COR-L47 (cell line): ENCODE measurements around the gene PUSL1.

Experiments used
- DNase-seq: peaks from one replicate; lab custom pipeline; 2025; lab: John Stamatoyannopoulos, UW

The PUSL1 gene

DNA sequence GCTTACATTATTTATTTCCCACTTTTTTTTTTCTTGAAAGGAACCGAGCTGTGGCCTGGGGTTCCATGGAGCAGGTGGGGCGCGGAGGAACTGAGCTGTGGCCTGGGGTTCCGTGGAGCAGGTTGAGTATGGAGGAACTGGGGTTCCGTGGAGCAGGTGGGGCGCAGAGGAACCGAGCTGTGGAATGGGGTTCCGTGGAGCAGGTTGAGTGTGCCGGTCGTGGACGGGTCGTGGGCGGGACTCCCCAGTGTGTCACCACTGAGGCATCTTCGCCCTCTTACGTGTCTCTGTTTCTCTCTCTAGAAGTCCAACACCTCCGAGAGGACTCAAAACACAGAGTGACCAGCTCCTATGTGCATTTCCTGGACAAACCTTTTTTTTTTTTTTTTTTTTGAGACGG, 29.4 kb upstream of the PUSL1 start:
- DNase-seq, result no peak

- no peak for DNase-seq
Measured at GRCh38 chr1:1280782-1281481, 27.5 kb upstream of the PUSL1 start.

DNA sequence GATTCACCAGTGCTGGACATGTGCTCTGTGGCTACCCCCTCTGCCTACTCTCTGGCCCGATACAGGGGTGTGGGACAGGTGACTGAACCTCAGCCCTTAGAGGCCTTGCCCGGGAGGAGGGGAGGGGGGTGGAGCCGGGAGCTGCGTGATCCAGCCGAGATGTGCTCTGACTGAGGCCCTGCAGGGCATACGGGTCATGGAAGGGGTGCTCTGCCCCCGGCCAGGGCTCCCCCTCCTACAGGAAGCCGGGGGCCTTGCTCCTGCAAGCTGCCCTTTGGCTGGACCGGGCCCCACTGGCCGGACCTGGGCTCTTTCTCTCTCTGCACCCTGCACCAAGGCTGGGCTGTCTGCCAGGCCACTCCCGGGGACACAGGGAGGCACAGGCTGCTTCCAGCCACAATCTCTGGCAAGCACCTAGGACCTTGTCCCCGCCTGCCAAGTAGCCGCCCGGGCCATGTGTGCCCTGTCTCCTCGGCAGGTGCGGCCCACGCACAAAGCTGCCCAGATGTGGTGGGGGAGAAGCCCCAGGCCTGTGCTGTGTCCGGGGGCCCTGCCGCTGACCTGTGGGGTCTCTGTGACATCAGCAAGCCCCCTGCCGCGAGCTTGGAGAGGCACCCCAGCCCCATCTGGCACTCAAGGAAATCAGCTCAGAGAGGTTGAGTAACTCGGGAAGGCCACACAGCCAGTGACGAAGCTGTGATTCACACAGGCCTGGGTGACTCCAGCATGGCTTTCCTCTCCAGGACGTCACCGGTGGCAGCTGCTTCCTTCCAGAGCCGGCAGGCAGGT, 26.7 kb upstream of the PUSL1 start:
- no peak for DNase-seq

DNA sequence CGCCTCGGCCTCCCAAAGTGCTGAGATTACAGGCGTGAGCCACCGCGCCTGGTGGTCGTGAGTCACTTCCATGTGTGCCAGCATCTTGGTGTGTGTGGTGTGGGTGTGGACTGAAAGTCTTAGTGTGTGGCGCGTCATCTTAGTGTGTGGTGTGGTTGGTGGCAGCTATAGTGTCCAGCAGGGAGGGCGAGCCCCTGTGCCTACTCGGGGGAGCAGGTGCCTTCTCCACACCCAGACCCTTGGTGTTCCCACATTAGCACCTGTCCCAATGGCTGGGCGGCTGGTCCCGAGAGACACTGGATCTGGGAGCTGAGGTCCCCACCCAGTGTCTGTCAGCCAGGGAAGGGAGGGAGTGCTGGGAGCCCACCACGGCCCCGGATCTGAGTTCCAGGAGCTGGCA, 25.4 kb upstream of the PUSL1 start:
- no peak for DNase-seq

DNA sequence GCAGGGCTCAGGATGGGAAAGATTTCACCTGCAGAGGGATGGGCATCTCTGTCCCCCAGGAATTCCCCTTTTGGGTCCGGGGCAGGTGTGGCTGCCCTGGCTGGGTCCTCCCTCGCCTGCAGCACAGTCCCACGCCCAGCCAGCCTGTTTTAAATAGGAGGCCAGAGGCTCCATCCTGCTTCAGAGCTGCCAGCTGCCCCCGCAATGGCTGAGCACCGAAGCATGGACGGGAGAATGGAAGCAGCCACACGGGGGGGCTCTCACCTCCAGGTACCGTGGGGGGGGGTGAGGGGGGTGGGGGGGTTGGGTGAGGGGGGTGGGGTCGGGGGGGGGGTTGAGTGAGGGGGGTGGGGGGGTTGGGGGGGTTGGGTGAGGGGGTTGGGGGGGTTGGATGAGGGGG, 24.6 kb upstream of the PUSL1 start:
- no peak for DNase-seq

- no peak for DNase-seq
Measured at GRCh38 chr1:1284221-1285101, 23.9 kb upstream of the PUSL1 start.

GRCh38 chr1:1285102-1285571, 23.3 kb upstream of the PUSL1 start:
- no peak for DNase-seq

DNA sequence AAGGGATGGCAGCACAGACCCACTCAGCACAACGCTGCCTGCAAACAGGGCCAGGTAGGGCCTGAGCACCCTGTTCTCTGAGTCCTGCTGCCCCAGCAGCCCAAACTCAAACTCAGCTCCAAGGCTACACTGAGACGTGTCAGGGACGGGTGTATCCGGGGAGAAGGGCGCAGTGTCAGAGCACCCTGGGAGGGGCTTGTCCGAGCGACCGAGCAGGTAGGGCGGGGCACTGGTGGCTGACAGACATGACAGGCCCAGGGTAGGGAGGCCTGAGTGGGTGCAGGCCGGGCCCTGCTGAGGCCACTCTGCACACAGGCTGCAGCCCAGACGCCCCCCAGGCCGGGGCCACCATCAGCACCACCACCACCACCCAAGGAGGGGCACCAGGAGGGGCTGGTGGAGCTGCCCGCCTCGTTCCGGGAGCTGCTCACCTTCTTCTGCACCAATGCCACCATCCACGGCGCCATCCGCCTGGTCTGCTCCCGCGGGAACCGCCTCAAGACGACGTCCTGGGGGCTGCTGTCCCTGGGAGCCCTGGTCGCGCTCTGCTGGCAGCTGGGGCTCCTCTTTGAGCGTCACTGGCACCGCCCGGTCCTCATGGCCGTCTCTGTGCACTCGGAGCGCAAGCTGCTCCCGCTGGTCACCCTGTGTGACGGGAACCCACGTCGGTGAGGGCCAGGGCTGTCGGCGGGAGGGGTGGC, 22.6 kb upstream of the PUSL1 start:
- no peak for DNase-seq

DNA sequence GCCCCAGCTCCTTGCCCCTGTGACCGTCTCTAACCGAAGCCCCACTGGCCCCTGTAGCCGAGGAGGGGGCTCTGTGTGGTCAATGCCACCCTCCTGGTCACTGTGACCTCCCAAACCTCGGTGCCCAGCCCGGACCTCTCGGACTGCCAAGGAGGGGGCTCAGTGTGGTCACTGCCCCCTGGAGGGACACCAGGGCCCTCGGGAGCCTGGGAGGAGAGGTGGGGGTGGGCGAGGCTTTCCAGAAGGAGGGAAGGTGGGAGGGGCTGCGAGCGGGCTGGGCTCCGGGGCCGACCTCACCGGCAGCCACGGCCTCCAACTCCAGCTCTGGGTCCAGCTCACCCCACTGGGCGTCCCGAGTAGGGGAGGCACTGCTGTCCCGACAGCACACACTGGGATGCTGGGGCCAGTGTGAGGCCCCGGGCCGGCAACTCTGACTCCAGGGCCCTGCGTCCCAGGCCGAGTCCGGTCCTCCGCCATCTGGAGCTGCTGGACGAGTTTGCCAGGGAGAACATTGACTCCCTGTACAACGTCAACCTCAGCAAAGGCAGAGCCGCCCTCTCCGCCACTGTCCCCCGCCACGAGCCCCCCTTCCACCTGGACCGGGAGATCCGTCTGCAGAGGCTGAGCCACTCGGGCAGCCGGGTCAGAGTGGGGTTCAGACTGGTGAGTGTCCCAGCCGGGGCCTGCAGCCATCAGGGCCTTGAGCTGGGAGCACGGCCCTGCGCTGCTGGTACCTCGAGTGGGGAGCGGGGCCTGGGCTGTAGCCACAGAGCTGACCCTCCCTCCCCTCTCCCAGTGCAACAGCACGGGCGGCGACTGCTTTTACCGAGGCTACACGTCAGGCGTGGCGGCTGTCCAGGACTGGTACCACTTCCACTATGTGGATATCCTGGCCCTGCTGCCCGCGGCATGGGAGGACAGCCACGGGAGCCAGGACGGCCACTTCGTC, 21.8 kb upstream of the PUSL1 start:
- DNase-seq, result no peak

GRCh38 chr1:1287288-1288110, 20.9 kb upstream of the PUSL1 start:
- DNase-seq, result peak; percentile 44

DNA sequence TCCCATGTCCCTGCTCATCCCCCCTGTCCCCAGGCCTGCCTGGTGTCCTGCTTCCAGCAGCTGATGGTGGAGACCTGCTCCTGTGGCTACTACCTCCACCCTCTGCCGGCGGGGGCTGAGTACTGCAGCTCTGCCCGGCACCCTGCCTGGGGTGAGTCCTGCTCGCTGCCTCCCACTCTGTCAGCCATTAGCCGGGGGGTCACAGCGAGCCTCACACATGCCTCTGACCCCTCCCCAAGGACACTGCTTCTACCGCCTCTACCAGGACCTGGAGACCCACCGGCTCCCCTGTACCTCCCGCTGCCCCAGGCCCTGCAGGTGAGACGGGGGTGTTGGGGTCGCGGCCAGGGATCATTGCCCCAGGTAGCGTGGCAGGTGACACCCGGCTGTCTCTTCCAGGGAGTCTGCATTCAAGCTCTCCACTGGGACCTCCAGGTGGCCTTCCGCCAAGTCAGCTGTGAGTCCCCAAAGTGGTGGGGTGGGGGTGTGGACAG, 18.1 kb upstream of the PUSL1 start:
- peak; percentile 46 for DNase-seq

- peak; percentile 59 for DNase-seq
Measured at GRCh38 chr1:1291023-1291528, 17.3 kb upstream of the PUSL1 start.

DNA sequence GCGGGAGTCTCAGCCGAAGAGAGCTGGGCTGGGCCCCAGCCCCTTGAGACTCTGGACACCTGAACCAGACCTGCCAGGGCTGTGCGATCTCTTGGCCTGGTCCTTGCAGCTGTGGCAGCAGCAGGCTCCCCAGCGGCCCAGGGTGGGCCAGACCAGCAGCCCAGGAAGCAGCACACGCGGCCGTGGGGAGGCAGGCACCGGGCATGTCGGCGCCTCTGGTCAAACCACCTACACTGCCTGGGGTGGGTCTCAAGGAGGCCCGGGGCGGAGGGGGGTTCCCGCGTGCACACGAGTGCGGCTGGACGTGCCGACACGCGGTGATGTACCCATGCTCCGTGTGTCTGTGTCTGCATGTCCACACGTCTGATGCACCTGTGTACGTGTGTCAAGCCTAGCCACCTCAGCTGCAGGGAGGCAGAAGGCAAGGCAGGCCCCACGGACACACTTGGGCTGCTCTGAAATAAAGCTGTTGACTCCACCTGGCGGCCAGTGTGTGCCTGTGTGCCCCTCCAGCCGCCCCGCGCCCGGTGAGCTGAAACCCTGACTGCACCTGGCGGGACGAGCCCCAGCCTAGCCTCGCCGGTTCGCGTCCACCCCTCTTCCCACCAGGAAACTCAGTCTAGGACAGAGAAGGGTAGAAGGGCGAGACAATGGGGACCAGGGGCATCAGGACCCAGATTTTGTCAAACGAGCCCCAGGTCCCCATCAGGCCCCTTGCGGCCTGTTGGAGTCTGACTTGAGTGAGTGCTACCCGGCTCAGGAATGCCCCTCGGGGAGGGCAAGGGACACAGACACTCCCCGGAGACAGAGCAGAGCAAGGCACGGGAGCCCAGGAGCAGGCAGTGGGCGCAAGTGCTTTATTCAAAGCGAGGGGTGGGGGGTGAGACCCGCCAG, 16.6 kb upstream of the PUSL1 start:
- peak; percentile 79 for DNase-seq

DNA sequence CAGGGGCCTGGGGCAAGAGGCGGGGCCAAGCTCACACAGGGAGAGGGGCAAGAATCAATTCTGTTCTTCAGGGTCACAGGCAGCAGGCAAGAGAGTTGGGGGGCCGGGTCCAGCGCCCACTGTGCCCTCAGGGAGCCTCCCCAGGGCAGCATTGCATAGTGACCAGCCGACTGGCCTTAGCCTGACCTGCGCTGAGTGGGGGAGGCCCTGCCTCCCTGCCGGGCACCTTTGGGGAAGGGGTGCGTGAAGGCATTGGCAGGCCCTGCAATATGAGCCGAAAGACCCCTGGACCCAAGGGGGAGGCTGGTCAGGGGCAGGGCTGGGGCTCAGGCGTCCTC, 16.0 kb upstream of the PUSL1 start:
- no peak for DNase-seq

DNA sequence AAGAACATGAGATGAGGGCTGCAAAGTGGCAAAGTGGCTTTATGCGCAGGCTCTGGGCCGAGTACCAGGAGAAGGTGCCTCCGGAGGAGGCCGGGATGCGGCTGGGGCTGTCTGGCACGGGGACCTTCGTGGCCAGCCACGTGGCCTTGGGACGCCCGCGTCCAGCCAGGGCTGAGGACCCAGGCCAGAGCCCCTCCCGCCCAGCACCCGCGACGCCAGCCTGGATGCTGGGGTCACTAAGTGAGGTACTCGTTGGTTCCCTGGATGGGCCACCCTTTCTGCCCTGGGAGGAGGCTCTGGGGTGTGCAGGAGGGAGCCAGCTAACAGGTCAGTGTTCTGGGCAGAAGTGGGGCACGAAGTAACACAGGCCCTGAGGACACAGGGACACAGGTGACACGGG, 15.5 kb upstream of the PUSL1 start:
- DNase-seq, result no peak

GRCh38 chr1:1293263-1294249, 14.8 kb upstream of the PUSL1 start:
- no peak for DNase-seq

DNA sequence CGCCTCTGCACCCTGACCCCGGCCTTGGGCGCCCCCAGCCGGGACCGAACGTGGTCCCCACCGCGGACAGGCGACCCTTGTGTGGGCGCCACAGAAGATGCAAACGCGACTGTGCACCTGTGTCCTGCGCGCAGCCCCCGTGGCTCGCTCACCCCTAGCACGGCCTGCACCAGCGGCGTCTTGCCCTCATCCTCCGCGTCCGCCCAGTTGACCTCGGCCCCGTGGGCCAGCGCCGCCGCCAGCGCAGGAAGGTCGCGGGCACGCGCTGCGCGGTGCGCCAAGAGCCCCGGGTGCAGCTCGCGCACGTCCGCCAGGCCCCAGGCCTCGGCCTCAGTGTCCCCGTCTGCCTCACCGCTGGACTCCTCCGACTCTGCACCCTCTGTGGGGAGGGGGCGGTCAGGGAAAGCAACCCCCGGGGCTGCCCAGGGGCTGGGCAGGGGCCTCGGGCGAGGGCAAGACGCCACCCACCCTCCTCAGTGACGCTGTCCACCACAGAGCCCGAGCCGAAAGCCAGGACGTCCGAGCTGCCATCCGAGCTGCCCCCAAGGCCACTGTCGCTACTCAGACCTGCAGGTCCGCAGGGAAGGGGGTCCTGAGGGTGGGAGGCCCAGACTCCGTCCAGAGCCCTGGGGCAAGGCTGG, 14.0 kb upstream of the PUSL1 start:
- no peak for DNase-seq
